T-helper 1 cell treated with Interleukin-12 subunit alpha and Interleukin-12 subunit beta and Interleukin-4 antibody, amounts not matched to agents 30 ng/mL and 1 ng/mL, for 36 hours (primary cell): ENCODE results near the gene SNX6. TPM values are rescaled to one million over a fixed set of nuclear protein-coding genes. Genes with fewer than 3 reads are reported as not detected.
"Not testable (repeated sequence)": the region's sequence is repeated elsewhere in the genome, so short reads cannot be mapped to it uniquely, and the experiment has no call there.

ENCODE experiments used
- intact Hi-C: fragments of 100-400 bp; cut with micrococcal nuclease; formaldehyde crosslinking; loops from one replicate; pipeline ENCODE4 v1.15.1; 2024
- total RNA-seq: library from RNA; stranded (reverse); gene quantifications from 2 replicates; pipeline ENCODE4 v1.2.3, GENCODE V29; 2022

SNX6 gene
- 86.6 and 88.4 TPM in 2 replicates for total RNA-seq

- intact Hi-C loops, result loop anchor here (1.0 to 5.0 kb wide), 9 partner anchors 58 to 787 kb away; partner anchors contain the start of genes CFL2, FAM177A1, PRORP and SPTSSA
These were observed at the start of gene SNX6 for GRCh38 chr14:34629657-34630529. SNX6 (minus strand) TSS chr14:34630148; CDS start chr14:34630116, 32 bp downstream.

GRCh38 chr14:34678735-34679134 lies 48.8 kb upstream of the SNX6 start:
- intact Hi-C loops, result loop anchor here (10.0 kb wide), 1 partner anchor 1006 kb away; no protein-coding TSS in a partner anchor

GRCh38 chr14:34678306-34678705 lies 48.4 kb upstream of the SNX6 start:
- intact Hi-C loops, result loop anchor here (10.0 kb wide), 1 partner anchor 1006 kb away; no protein-coding TSS in a partner anchor

GRCh38 chr14:34676516-34677211 lies 46.7 kb upstream of the SNX6 start:
- intact Hi-C loops, result loop anchor here (10.0 kb wide), 1 partner anchor 1008 kb away; no protein-coding TSS in a partner anchor

DNA sequence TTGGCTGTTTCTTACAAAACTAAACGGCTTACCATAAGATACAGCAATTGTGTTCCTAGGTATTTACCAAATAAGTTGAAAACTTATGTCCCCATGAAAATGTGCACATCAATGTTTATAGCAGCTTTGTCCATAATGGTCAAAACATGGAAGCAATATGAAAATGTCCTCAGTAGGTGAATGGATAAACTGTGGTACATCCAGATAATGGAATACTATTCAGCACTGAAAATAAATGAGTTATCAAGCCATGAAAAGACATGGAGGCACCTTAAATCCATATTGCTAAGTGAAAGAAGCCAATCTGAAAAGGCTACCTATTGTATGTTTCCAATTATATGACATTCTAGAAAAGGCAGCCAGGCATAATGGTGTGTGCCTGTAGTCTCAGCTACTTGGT lies 43.8 kb upstream of the SNX6 start:
- intact Hi-C loops, result loop anchor here (2.0 to 10.0 kb wide), 4 partner anchors 39 to 1011 kb away; no protein-coding TSS in a partner anchor

GRCh38 chr14:34671716-34672115 lies 41.8 kb upstream of the SNX6 start:
- intact Hi-C loops, result loop anchor here (1.0 to 10.0 kb wide), 7 partner anchors 41 to 1013 kb away; partner anchors contain the start of gene SRP54

- intact Hi-C loops, result no loop called here
These were observed 38.2 kb upstream of the SNX6 start for GRCh38 chr14:34668111-34668510.

DNA sequence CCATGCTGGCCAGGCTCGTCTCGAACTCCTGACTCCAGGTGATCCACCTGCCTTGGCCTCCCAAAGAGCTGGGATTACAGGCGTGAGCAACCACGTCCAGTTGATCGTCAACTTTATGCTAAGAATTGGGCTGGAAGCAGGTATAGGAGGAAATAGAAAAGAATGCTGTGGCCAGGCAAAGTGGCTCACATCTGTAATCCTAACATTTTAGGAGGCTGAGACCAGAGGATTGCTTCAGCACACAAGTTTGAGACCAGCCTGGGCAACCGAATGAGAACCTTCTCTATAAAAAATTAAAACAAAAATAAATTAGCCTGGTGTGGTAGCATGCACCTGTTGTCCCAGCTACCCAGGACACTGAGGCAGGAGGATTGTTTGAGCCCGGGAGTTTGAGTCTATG lies 37.1 kb upstream of the SNX6 start:
- intact Hi-C loops, result no loop called here

GRCh38 chr14:34665785-34666435 lies 36.0 kb upstream of the SNX6 start:
- intact Hi-C loops, result no loop called here

DNA sequence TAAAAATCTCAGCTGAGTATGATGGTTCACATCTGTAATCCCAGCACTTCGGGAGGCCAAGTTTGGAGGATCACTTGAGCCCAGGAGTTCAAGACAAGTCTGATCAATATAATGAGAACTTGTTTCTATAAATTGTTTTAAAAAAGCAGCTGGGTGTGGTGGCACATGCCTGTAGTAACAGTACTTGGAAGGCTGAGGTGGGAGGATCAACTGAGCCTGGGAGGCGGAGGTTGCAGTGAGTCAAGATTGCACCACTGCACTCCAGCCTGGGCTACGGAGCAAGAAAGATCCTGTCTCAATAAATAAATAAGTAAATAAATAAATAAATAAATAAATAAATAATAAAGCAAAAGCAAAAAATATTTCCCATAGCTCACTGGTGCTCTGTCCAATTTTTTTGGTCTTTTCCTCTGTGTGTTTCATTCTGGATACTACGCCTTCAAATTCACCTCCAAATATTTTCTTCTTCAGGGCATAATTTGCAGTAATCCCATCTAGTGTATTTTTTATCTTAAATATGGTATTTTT lies 32.7 kb upstream of the SNX6 start:
- intact Hi-C loops, result no loop called here

- intact Hi-C loops, result no loop called here
These were observed 30.8 kb upstream of the SNX6 start for GRCh38 chr14:34660796-34661195.

- intact Hi-C loops, result no loop called here
These were observed 26.0 kb upstream of the SNX6 start for GRCh38 chr14:34655959-34656358.

GRCh38 chr14:34653073-34653472 lies 23.1 kb upstream of the SNX6 start:
- intact Hi-C loops, result not testable (repeated sequence)

DNA sequence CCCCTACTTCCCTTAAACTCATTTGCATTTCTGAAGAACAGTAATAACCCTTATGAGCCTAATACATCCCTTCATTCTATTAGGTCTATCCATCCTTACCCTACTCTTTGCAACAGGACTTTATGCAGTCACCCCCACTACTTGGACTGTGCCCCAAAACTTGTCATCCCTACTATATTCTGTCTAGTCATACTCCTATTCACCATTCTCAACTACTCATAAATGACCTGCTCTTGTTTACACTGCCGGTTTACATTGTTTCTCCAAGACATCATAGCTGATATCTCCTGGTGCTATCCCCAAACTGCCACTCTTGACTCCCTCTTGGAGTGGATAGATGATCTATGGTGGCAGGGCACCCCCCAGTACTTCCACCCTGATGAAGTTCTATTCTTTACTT lies 22.4 kb upstream of the SNX6 start:
- intact Hi-C loops, result not testable (repeated sequence)

- intact Hi-C loops, result no loop called here
These were observed 21.0 kb upstream of the SNX6 start for GRCh38 chr14:34650786-34651584.

DNA sequence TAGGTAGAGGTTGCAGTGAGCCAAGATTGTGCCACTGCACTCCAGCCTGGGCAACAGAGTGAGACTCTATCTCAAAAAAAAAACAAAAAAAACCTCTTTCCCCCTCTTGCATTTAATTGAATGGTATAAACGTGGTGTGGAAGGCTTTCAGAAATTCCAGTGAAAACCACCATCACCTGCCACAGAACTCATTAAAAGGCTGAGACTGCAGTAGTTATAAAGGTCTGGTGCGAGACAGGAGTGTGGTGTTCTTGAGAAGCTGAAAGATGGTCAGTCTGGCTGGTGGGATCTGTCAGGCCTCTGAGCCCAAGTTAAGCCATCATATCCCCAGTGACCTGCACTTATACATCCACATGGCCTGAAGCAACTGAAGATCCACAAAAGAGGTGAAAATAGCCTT lies 20.1 kb upstream of the SNX6 start:
- intact Hi-C loops, result not testable (repeated sequence)

DNA sequence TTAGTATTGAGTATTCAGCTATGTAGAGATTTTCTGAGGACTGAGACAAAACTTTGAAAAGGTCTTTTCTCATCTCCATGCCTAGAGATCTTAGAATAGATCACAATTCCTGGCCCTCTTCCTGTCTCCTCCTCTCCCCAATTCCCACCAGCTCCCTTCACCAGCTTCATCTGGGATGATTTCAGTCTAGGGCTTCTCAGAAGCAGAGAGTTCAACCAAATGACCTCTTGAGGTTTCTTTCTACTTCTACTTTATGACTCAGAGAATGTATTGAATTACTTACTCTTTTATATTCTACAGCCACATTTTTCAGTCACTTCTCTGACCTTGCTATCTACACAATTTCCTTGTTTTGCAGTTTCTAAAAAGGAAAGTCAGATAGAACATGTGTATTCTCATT lies 19.4 kb upstream of the SNX6 start:
- intact Hi-C loops, result no loop called here

- intact Hi-C loops, result no loop called here
These were observed 16.8 kb upstream of the SNX6 start for GRCh38 chr14:34646570-34647255.

DNA sequence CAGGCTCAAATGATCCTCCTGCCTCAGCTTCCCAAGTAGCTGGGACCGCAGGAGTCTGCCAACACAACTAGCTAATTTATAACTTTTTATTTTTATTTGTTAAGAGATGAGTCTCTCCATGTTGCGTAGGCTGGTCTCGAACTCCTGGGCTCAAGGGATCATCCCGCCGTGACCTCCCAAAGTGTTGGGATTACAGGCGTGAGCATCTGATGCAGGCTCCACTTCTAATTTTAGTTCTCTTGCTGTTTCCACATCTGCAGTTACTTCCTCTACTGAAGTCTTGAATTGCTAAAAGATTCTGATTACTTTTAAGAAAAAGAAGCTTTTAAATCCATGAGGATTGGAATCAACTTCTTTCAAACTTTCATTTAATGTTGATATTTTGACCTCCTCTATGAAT lies 13.4 kb upstream of the SNX6 start:
- intact Hi-C loops, result no loop called here

GRCh38 chr14:34642595-34642994 lies 12.6 kb upstream of the SNX6 start:
- intact Hi-C loops, result no loop called here
